Medulla oblongata (tissue), 1 donor: ENCODE results near the gene CTNNA1.
"Not testable (repeated sequence)": the region's sequence is repeated elsewhere in the genome, so short reads cannot be mapped to it uniquely, and the experiment has no call there.

Experiments
- DNase-seq: peaks from one replicate; pipeline ENCODE4 v3.0.0-alpha.2; 2015; ENCODE audit errors: extremely low spot score

The CTNNA1 gene

DNA sequence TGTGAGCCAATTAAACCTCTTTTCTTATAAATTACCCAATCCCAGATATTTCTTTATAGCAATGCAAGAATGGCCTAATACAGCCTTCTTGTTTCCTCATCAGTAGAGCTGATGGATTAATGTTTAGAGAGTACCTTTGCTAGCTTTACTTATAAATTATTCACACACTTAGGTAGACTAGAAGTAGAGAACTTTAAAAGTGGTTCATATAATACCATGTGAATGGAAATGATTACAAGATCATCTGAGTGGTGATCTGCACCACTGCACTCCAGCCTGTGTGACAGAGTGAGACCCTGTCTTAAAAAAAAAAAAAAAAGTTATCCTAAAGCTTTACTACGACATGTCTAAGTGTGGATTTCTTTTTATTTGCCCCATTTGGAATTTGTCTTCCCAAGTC lies 145.1 kb downstream of the CTNNA1 start:
- DNase-seq = no peak

DNA sequence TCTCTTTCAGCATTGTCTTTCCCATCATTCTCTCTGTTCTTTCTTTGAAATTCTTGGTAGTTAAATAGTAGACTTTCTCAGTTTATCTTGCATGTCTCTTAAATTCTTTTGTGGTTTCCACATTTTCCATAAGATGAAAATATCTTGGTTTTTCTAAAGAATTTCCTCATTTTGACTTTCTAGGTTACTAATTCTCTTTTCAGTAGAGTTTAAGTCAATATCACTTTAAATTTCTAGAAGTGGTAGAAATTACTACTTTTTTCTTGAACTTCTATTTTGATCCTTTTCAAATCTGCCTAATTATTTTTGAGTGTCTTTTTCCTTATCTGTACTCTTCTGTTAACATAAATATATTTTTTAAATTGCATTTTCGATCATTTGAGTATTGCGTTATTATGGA lies 145.5 kb downstream of the CTNNA1 start:
- DNase-seq = no peak

DNA sequence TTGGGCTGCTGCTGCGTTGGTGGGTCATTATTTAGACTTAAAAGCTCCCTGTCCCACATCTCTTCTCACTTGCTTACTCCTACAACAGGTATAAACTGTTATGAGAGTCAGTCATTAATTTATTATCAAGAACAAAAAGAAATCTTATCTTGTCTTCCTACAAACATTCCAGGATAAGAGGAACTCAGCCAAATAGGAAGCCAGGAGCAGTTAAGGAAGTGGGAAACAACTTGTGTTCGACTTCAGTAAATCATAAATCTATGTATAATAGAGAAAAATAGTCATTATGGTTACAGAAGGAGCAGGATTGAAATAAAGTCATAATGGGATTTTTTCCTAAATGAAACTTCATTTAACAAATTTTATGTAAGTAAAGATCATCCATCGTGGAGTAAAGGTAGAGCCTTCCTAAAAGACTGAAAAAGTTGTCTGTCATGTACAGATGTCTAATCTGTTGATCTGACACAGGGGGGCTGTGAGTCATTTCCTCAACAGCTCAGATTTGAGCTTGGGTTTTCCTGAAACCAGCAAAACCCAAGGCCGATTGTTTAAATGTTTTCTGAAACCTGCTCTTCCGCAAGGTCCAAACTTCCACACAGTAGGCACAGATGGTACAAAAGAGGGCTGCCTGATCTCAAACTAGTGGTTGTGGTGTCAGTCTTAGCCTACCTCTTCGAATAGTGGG lies 147.2 kb downstream of the CTNNA1 start:
- no peak for DNase-seq

DNA sequence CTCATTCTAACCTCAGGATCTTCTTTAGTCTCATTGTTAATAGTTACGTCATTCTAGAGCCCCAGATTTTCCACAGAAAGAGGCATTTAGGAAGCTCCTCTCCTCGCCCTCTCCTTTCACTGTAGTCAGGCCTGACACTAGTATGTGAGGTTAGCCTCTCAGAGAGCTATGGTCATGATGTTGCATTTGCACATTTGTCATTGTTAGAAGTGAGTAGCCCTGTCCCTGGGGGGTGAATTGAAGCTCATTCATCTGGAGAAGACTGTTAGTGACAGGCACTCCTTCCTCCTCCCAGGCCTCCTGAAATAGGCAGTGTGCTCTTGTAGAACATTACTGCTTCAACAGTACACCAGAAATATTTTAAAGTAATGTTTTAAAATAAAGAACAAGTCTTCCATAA lies 148.5 kb downstream of the CTNNA1 start:
- peak; percentile 58 for DNase-seq

DNA sequence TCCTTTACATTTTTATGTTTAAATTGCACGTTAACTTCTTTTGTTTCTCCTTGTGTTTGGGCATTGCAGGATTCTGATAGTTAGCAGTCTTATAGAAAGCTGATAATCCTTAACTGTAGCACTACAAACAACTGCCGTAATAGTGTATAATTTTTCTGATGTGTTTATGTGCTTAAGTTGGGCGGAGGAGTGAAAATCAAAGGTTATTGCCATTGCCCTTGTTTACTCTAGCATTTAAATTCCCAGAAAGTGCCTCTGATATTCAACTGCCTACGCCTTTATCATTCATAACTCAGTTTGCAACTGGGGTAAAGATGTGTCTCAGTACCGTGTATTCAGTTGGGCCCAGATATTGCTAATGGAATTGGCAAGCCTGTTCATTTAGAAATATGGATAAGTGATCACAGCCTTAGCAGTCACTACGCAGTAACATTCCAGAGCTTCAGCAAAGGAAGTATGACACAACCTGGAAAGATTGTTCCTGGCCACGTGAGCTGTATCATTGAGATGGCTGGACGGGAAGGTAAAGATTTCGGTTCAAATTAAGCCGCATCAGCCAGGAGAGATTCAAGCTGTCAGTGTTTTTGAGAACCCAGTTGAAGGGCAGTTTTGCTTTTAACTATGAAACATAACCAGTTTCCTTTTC lies 150.0 kb downstream of the CTNNA1 start:
- DNase-seq = no peak

DNA sequence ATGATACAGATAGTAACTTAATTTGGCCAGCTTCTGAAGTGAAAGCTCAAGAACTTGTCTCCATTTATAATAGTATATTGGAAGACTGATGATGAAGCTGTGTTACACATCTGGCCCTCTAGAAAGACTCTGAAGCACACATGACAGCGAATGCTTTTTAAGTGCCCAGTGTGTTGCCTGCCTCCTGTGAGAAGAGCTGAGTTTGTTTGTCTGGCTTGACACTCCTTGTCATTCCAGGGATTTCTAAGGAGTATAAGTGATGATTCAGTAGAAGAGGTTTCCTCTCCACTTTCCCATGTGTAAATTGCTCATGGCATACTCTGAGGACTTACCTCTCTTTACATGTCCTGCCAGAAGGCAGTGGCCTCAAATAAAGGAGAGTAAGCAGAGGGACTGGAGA lies 152.3 kb downstream of the CTNNA1 start:
- DNase-seq = no peak

DNA sequence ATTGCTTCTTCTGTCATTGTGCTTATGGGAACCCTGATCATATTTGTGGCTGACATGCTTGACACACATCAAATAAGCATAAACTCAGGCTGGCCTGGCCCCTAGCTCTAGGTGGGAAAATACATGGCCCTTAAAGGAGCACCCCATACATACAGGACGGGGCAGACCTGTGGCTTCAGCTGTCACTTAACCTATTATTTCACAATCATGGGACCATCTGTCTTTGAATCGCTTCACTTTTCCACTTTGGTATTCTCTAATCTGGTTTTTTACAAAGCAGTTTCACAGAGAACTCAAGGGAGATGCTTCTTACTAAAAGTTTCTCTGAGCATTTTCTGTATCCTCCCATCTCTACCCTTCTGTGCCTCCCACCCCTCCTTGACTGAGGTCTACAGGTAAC lies 156.5 kb downstream of the CTNNA1 start:
- no peak for DNase-seq

DNA sequence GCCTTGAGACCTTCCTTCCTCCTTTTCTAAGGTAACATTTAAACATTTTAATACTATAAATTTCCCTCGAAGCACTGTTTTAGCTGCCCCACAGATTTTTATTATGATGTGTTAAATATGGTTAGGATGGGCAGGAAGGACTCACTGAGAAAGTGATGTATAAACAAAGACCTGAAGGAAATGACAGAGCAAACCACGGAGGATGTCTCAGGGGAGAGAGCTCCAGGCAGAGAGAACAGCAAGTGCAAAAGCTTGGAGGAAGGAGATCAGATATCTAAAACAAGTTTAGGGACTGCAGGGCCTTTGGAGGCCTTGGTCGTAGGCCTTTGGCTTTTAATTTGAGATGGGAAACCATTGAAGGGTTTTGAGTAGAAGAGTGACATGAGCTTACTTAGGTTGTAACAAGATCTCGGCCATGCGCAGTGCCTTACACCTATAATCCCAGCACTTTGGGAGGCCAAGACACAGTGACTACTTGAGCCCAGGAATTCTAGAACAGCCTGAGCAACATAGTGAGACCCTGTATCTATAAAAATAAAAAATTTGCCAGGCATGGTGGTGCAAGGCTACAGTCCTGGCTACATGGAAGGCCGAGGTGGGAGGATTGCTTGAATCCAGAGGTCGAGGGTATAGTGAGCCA lies 157.4 kb downstream of the CTNNA1 start:
- no peak for DNase-seq

DNA sequence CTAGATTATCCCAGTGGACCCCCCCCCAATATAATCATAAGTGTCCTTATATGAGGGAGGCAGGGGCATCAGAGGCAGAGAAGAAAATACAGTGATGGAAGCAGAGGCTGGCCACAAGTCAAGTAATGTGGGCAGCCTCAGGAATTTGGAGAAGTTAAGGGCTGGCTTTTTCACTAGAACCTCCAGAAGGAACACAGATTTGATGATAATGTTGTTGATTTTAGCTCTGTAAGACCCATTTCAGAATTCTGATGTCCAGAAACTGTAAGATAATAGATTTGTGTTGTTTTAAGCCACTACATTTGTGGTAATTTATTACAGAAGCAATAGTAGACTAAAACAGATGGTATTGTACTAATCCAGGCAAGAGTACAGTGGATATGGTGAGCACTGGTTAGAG lies 158.2 kb downstream of the CTNNA1 start:
- DNase-seq = no peak

DNA sequence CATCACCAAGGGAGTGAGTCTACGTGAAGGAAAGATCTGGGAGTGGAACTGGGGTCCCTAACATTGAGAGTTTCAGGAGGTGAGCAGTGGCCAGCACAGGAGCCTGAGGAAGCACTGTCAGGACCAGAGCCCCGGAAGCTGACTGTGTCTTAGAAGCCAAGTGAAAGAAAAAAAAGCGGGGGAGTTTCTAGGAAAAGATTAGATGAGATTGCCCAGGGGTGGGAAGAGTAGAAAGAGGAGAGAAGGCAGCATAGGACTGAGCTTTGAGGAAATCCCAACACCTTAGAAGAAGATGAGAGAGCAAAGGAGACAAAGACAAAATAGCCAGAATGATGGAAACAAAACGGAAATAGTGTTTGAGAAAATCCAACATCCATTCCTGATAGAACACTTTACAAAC lies 158.9 kb downstream of the CTNNA1 start:
- DNase-seq = no peak

DNA sequence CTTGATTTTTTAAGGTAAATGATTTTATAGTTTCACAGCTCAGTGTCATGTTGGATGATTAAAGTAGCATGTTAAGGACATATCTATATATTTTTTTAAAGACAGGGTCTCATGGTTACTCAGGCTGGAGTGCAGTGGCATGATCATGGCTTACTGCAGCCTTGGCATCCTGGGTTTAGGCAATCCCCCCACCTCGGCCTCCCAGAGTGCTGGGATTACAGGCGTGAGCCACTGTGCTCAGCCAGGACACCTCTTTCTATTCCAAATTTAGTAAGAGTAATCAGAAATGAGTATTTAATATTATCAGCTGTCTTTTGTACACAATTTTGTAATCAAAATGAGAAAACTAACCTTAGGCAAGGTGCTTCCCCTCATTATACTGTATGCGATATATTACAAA lies 160.5 kb downstream of the CTNNA1 start:
- DNase-seq = no peak

DNA sequence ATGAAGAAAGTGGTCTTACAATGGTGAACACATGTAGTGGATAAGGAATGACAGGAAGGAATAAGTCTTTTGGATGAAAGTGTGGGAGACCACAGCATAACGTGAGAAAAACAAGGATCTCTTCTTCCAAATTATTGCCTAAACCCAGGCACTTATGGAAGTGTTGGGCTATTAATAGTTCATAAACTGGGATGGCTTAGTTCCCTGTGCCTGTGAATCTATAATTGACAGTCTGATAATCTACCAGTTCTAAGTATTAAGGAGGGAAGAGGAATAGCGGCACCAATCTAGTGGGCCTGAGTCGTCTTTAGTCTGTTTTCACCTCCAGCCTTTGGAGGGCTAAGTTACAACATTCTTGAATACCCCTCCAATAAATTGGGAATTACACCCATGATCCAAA lies 161.1 kb downstream of the CTNNA1 start:
- DNase-seq = no peak

DNA sequence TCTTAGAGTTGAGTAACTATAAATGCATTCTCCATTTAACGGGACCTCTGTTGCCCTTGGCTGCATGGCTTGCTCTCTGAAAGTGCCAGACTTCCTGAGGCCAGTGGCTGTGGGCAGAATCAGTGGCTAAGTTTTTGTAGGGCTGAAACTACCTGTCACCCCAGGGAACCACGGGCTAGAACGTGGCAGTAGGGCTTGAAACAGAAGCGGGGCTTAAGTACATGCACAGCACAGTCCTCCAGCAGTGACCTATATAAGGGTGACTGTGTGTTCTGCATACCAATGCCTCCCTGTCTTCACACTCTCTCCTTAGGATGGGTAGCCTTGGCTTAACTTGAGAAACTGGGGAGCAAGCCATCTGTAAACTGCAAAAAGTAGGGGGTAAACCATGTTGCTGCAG lies 165.5 kb downstream of the CTNNA1 start:
- no peak for DNase-seq

DNA sequence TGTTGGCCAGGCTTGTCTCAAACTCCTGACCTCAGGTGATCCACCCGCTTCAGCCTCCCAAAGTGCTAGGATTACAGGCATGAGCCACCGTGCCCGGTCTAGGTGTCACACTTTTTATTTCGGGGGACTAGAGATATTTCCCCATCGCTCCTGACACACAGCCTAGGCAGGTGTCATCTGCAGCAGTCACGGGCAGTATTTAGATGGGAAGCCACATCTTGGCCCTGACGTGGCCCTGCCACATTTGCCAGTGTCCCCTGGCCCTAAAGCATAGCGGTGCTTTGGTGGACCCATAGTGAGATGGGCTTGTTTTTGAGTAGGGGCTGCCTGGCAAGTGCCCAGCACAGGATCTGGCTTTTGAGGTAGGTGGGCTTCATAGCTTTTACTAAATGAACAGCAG lies 167.0 kb downstream of the CTNNA1 start:
- DNase-seq = no peak

DNA sequence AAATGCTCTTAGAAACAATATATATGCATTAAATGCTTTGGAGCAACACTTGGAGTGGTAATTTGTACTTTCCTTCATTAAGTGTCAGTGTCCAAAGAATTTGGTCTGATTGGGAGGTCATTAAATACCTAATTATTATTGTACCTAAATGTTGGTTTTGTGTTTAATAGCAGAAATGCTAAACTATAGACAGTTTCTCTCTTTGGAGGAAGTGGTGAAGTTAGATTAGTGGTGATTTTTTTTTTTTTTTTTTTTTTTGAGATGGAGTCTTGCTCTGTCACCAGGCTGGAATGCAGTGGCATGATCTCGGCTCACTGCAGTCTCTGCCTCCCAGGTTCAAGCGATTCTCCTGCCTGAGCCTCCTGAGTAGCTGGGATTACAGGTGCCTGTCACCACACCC lies 168.1 kb downstream of the CTNNA1 start:
- not testable (repeated sequence) for DNase-seq

DNA sequence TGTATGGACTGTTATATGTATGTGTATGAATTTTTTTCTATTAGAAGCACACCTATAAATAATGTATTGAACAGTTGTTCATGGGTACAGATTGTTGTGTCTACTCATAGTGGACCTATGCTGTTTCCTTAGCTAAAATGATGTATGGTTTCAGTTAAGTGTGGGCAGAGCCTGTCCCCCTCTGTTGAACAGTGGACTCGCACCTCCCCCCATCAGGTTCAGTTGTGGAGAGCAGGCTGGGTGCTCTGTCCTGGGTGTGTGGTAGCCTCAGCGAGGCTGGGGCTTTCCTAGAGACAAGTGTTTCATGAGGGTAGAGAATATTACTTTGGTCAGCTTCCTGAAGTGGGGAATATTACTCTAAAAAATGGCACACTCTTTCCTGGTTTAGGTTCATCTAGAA lies 169.3 kb downstream of the CTNNA1 start:
- DNase-seq = no peak

DNA sequence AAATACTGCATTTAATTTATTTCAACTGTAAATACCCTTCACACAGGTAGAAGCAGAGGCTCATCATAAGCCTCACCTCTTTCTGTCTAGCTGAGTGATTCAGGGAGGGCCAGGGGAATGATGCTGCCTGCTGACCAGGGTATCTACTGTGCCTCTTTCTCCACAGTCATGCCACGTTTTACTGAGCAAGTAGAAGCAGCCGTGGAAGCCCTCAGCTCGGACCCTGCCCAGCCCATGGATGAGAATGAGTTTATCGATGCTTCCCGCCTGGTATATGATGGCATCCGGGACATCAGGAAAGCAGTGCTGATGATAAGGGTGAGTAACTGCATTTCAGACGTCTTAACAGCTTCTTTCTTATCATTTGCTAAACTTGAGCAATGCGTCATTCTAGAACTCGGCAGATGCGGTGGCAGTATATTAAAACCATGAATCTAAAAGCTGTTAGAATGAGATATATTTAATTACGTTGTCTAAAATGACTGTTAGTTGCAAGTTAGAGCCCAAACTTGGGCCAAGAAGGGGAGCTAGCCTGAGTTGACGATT lies 171.9 kb downstream of the CTNNA1 start:
- DNase-seq = no peak

DNA sequence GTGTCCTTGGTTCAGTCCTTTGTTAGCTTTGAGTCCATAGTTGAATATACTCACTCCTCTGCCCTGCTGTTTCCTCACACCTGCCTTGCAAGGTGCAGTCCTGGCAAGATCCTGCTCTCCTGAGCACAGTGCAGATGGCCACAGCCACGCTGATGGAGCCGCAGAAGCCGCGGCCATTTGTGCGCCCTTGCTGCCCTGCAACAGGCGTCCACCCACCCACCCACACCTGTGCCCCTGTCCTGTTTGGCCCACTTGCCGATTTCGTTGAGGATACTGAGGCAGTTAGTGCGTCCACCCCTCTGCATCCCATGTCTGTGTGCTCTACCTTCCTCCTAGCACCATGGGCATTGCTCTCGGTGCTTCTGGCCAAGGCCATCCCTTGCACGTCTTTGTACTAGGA lies 173.0 kb downstream of the CTNNA1 start:
- DNase-seq = no peak

DNA sequence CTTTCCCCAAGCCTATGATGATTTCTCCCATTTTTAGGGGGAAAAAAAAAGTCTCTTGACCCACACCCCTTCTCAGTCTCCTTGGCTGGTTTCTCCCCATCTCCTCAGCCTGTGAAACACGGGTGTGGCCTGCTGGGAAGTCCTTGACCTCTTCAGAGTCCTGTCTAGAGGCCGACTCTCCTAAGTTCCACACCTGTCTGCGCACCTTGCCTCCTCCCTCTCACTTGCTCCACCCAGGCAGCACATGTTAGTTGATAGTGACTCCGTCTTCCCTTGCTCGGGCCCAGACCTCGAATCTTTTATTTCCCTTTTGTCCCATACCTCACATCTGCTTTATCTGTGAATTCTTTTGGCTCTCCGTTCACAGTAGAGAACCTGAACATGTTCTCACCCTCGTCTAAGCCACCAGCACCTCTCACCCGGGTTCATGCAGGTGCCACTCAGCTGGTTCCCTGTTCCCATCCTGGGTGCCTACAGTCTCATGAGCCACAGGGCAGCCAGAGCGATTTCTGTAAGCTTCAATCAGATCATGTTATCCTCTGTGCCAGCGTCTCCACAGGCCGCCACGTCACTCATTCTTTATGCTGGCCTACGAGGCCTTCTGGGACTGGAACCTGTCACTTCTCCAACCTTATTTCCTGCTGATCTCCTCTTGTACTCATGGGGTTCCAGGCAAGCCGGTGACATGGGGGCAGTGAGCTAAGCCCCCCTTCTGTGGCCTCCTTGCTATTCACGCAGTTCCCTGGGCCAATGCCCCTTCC lies 173.6 kb downstream of the CTNNA1 start:
- DNase-seq = no peak

DNA sequence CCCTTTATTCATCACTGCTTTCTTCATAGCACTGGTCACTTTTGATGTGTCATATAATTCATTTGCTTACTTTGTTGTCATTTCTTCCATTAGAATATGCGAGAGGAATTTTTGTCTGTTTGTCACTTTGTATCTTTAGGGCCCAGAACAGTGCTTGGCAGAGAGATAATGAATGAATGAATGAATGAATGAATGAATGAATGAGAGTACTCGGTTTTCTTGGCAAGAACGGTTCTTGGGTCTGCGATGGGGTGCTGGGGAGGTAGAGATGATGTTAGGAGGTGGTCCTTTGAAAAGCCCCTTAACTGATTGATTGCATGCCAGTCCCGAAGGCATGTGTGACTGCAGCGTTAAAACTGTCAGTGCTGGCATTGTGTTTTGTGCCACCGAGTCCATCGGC lies 174.3 kb downstream of the CTNNA1 start:
- no peak for DNase-seq

DNA sequence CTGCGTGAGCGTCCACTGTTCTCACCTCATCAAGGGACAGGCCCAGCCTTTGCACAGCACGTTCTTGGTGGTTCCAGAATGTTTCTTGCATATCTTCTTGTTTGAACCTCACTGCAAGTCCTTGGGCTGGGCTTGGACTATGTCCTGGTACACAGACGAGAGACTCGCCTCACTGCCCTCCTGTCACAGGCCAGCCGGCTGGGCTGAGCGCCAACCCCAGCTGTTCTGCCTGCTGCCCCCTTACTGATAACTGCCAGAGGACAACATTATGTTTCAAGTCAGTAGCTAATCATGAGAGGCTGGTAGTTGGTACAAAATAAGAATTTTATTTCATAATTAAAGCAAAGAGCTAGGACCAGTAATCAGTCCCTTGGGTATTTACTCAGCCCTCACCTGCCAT lies 174.8 kb downstream of the CTNNA1 start:
- peak; percentile 92 for DNase-seq

DNA sequence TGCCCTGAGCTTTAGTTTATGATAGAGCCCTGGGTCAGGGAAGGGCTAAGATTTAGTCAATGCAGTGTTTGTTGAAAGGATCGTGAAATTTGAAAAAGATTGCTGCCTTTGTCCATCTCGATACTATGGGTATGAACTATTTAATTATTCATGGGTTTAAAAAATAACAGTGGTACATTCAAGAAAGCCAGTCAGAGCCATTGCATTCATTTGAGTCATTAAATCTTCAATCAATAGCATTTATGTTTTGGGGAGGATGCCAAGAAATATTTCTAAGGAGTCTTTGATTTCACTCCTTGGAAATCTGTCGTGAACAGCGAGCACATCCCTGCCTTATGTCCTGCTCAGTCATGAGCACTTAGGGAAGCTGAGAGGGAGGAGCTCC lies 176.3 kb downstream of the CTNNA1 start:
- no peak for DNase-seq
